Bronchial epithelial cell (primary cell): ENCODE results near the gene PRPSAP1. TPM values are rescaled to one million over a fixed set of nuclear protein-coding genes. Genes with fewer than 3 reads are reported as not detected.

Experiments
- DNase-seq: peaks from one replicate; pipeline ENCODE4 v3.0.0-alpha.2; 2010; ENCODE audit warnings: low read depth
- FAIRE-seq: peaks from 2 replicates; lab custom pipeline; 2011; peaks lifted over from hg19 to GRCh38; lab: Jason Lieb, UNC
- H3K27me3 ChIP-seq: 2 replicates; pipeline ENCODE4 v1.5.1; 2011; ENCODE audit warnings: low read length; ENCODE audit not compliant: control insufficient read depth, insufficient read depth
- H3K36me3 ChIP-seq: 2 replicates; pipeline ENCODE4 v1.5.1; 2011; ENCODE audit warnings: low read length; ENCODE audit not compliant: control insufficient read depth, insufficient read depth
- H3K4me3 ChIP-seq: 2 replicates; pipeline ENCODE4 v1.5.1; 2011; ENCODE audit warnings: mild to moderate bottlenecking, low read depth, low read length, control low read depth
- CTCF ChIP-seq: IDR thresholded peaks from 2 replicates; pipeline ENCODE4 v1.5.1; 2011; ENCODE audit warnings: mild to moderate bottlenecking, moderate library complexity, low read length, control low read depth, inconsistent platforms; ENCODE audit not compliant: insufficient read depth, severe bottlenecking
- total RNA-seq: library from RNA; depleted of rRNA; stranded (reverse); fragments of >200 nt; gene quantifications from 2 replicates; pipeline ENCODE4 v1.2.1, GENCODE V29; 2014

PRPSAP1 gene
- total RNA-seq, 1 donor from 2014 or later, result 29.2 TPM

- Histone ChIP-seq H3K27me3 (no peaks in the 10 kb centered on the region), H3K4me3 (no peak overlapping the region), H3K36me3 (no peaks in the 10 kb centered on the region)
- TF ChIP-seq CTCF, result no peak
- no peak for FAIRE-seq
- DNase-seq, result no peak
Measured at GRCh38 chr17:76336756-76337412, 16.8 kb downstream of the PRPSAP1 start.

GRCh38 chr17:76335716-76336381 is 17.9 kb downstream of the PRPSAP1 start:
- H3K27me3 ChIP-seq, result no peaks in the 10 kb centered on the region
- DNase-seq, result no peak
- FAIRE-seq, result no peak
- TF ChIP-seq CTCF, result no peak
- H3K4me3 ChIP-seq, result no peak overlapping the region
- H3K36me3 ChIP-seq, result no peaks in the 10 kb centered on the region

GRCh38 chr17:76333673-76334505 is 19.8 kb downstream of the PRPSAP1 start:
- FAIRE-seq (no peak), DNase-seq (no peak)
- TF ChIP-seq CTCF, result no peak
- Histone ChIP-seq H3K4me3 (no peak overlapping the region), H3K27me3 (no peaks in the 10 kb centered on the region), H3K36me3 (peaks cover 3% of the 10 kb centered on the region)

- DNase-seq (no peak), FAIRE-seq (no peak)
- H3K27me3 ChIP-seq, result no peaks in the 10 kb centered on the region
- TF ChIP-seq CTCF, result no peak
- H3K36me3 ChIP-seq, result peaks cover 3% of the 10 kb centered on the region
- no peak overlapping the region for H3K4me3 ChIP-seq
Measured at GRCh38 chr17:76331083-76331482, 22.6 kb downstream of the PRPSAP1 start.

- DNase-seq (no peak), FAIRE-seq (no peak)
- Histone ChIP-seq H3K36me3 (peaks cover 3% of the 10 kb centered on the region), H3K4me3 (no peak overlapping the region), H3K27me3 (no peaks in the 10 kb centered on the region)
- TF ChIP-seq CTCF, result no peak
Measured at GRCh38 chr17:76329664-76330063, 24.1 kb downstream of the PRPSAP1 start.
